ENCODE results near the gene EIF2B5. TPM values are rescaled to one million over a fixed set of nuclear protein-coding genes. Genes with fewer than 3 reads are reported as not detected.
"Not testable (repeated sequence)": the region's sequence is repeated elsewhere in the genome, so short reads cannot be mapped to it uniquely, and the experiment has no call there.

Gene EIF2B5
- total RNA-seq, 2 experiments from 2014 or later = 46.4 to 60.6 TPM

- ChIA-PET CTCF (no interaction called here), POLR2A (no interaction called here)
- H3K27me3 Mint-ChIP-seq = no peaks in the 10 kb centered on the region
- H3K4me3 Mint-ChIP-seq = no peak overlapping the region
- no peak overlapping the region for H3K27ac Mint-ChIP-seq
- no peaks in the 10 kb centered on the region for H3K4me1 Mint-ChIP-seq
- DNase-seq (no peak), ATAC-seq (no peak)
- intact Hi-C loops (cut with DNase I, micrococcal nuclease) = no loop called here
- H3K9me3 Mint-ChIP-seq (ENCODE audit: low read depth) = no peaks in the 10 kb centered on the region
- peaks cover 23% of the 10 kb centered on the region for H3K36me3 Mint-ChIP-seq (ENCODE audit: low read depth)
Measured at GRCh38 chr3:184148076-184148475, 12.9 kb downstream of the EIF2B5 start.

GRCh38 chr3:184149123-184149522, 14.0 kb downstream of the EIF2B5 start:
- ATAC-seq = no peak
- CTCF ChIA-PET = interaction anchor here (0.7 kb wide), 2 partner anchors 101 to 254 kb away, joined by 3 to 4 read pairs; partner anchors contain the start of gene EEF1AKMT4
- no peak for DNase-seq
- peaks cover 13% of the 10 kb centered on the region for H3K36me3 Mint-ChIP-seq (ENCODE audit: low read depth)
- POLR2A ChIA-PET = interaction anchor here (0.6 kb wide), 1 partner anchor 106 kb away, joined by 4 read pairs; no protein-coding TSS in a partner anchor
- H3K27me3 Mint-ChIP-seq = no peaks in the 10 kb centered on the region
- no peak overlapping the region for H3K27ac Mint-ChIP-seq
- no peak overlapping the region for H3K4me3 Mint-ChIP-seq
- no peaks in the 10 kb centered on the region for H3K9me3 Mint-ChIP-seq (ENCODE audit: low read depth)
- intact Hi-C loops (cut with DNase I, micrococcal nuclease) = no loop called here
- H3K4me1 Mint-ChIP-seq = peaks cover 2% of the 10 kb centered on the region

- H3K9me3 Mint-ChIP-seq (ENCODE audit: low read depth); H3K27ac Mint-ChIP-seq; ATAC-seq; DNase-seq; POLR2A ChIA-PET; H3K4me1 Mint-ChIP-seq; H3K27me3 Mint-ChIP-seq; H3K4me3 Mint-ChIP-seq; intact Hi-C loops (cut with DNase I, micrococcal nuclease); CTCF ChIA-PET: not testable (repeated sequence)
- H3K36me3 Mint-ChIP-seq (ENCODE audit: low read depth) = peaks cover 12% of the 10 kb centered on the region
Measured at GRCh38 chr3:184149770-184150169, 14.6 kb downstream of the EIF2B5 start.

GRCh38 chr3:184154885-184155643, 19.9 kb downstream of the EIF2B5 start, which contains the start of gene DVL3:
Gene DVL3, plus strand, starts transcription at chr3:184155377. Its CDS starts 259 bp downstream, at chr3:184155636.
- ATAC-seq = peak; percentile 71
- DNase-seq = peak; percentile 61
- Mint-ChIP-seq H3K27me3 (no peaks in the 10 kb centered on the region), H3K4me1 (peaks cover 23% of the 10 kb centered on the region), H3K36me3 (ENCODE audit: low read depth) (peaks cover 3% of the 10 kb centered on the region), H3K9me3 (ENCODE audit: low read depth) (no peaks in the 10 kb centered on the region), H3K4me3 (peak within 1 kb of the TSS; percentile 97), H3K27ac (peak within 1 kb of the TSS; percentile 80)
- intact Hi-C loops (cut with DNase I, micrococcal nuclease) = loop anchor here (1.0 to 2.0 kb wide), 6 partner anchors 19 to 94 kb away; partner anchors contain the start of genes EIF2B5 (in 2 of the 2), ABCF3 (in 1 of the 2), AP2M1 (in 1 of the 2) and EEF1AKMT4 (in 1 of the 2)
- ChIA-PET CTCF (interaction anchor here (0.8 to 1.0 kb wide), 2 partner anchors 9 to 216 kb away, joined by 3 read pairs; no protein-coding TSS in a partner anchor), POLR2A (no interaction called here)

GRCh38 chr3:184155644-184156521, 20.7 kb downstream of the EIF2B5 start:
- Mint-ChIP-seq H3K27me3 (no peaks in the 10 kb centered on the region), H3K9me3 (ENCODE audit: low read depth) (no peaks in the 10 kb centered on the region), H3K4me1 (peaks cover 27% of the 10 kb centered on the region), H3K4me3 (peak overlapping the region; percentile 97), H3K27ac (peak overlapping the region; percentile 80), H3K36me3 (ENCODE audit: low read depth) (peaks cover 3% of the 10 kb centered on the region)
- intact Hi-C loops (cut with DNase I, micrococcal nuclease) = loop anchor here (1.0 to 2.0 kb wide), 6 partner anchors 18 to 93 kb away; partner anchors contain the start of genes AP2M1 (in 2 of the 2), EIF2B5 (in 2 of the 2), ABCF3 (in 1 of the 2) and EEF1AKMT4 (in 1 of the 2)
- DNase-seq (peak; percentile 73), ATAC-seq (peak; percentile 66)
- ChIA-PET POLR2A (interaction anchor here (0.7 to 1.1 kb wide), 2 partner anchors 22 to 143 kb away, joined by 4 to 5 read pairs; no protein-coding TSS in a partner anchor), CTCF (interaction anchor here (0.8 to 1.2 kb wide), 3 partner anchors 10 to 215 kb away, joined by 3 to 4 read pairs (median 3); no protein-coding TSS in a partner anchor)

- no peak for DNase-seq
- Mint-ChIP-seq H3K27ac (peak overlapping the region; percentile 80), H3K4me3 (peak overlapping the region; percentile 97), H3K36me3 (ENCODE audit: low read depth) (peaks cover 3% of the 10 kb centered on the region), H3K4me1 (peaks cover 27% of the 10 kb centered on the region), H3K27me3 (no peaks in the 10 kb centered on the region), H3K9me3 (ENCODE audit: low read depth) (no peaks in the 10 kb centered on the region)
- no peak for ATAC-seq
- intact Hi-C loops (cut with DNase I, micrococcal nuclease) = loop anchor here in 1 of 2 experiments (1.0 kb wide), 1 partner anchor 18 kb away; the partner anchor contains the start of gene AP2M1
- POLR2A ChIA-PET = interaction anchor here (1.1 kb wide), 1 partner anchor 23 kb away, joined by 5 read pairs; no protein-coding TSS in a partner anchor
- CTCF ChIA-PET = interaction anchor here (1.2 kb wide), 1 partner anchor 70 kb away, joined by 4 read pairs; no protein-coding TSS in a partner anchor
Measured at GRCh38 chr3:184156522-184156955, 21.4 kb downstream of the EIF2B5 start.

GRCh38 chr3:184157206-184157605, 22.0 kb downstream of the EIF2B5 start:
- Mint-ChIP-seq H3K4me3 (peak overlapping the region; percentile 97), H3K4me1 (peaks cover 27% of the 10 kb centered on the region), H3K27ac (no peak overlapping the region), H3K9me3 (ENCODE audit: low read depth) (no peaks in the 10 kb centered on the region), H3K36me3 (ENCODE audit: low read depth) (peaks cover 3% of the 10 kb centered on the region), H3K27me3 (no peaks in the 10 kb centered on the region)
- intact Hi-C loops (cut with DNase I, micrococcal nuclease) = no loop called here
- ChIA-PET POLR2A (interaction anchor here (1.3 kb wide), 1 partner anchor 24 kb away, joined by 3 read pairs; no protein-coding TSS in a partner anchor), CTCF (interaction anchor here (1.2 to 1.8 kb wide), 2 partner anchors 70 to 71 kb away, joined by 4 read pairs; partner anchors contain the start of gene VWA5B2)
- no peak for ATAC-seq
- no peak for DNase-seq

- no peak for ATAC-seq
- intact Hi-C loops (cut with DNase I, micrococcal nuclease) = no loop called here
- ChIA-PET CTCF (interaction anchor here (0.7 to 1.8 kb wide), 2 partner anchors 14 to 70 kb away, joined by 4 read pairs; partner anchors contain the start of gene VWA5B2), POLR2A (interaction anchor here (1.3 kb wide), 1 partner anchor 25 kb away, joined by 3 read pairs; no protein-coding TSS in a partner anchor)
- H3K4me3 Mint-ChIP-seq = no peak overlapping the region
- DNase-seq = no peak
- H3K4me1 Mint-ChIP-seq = peaks cover 26% of the 10 kb centered on the region
- peaks cover 3% of the 10 kb centered on the region for H3K36me3 Mint-ChIP-seq (ENCODE audit: low read depth)
- no peak overlapping the region for H3K27ac Mint-ChIP-seq
- H3K9me3 Mint-ChIP-seq (ENCODE audit: low read depth) = no peaks in the 10 kb centered on the region
- H3K27me3 Mint-ChIP-seq = no peaks in the 10 kb centered on the region
Measured at GRCh38 chr3:184158404-184158803, 23.2 kb downstream of the EIF2B5 start.

- H3K27me3 Mint-ChIP-seq = no peaks in the 10 kb centered on the region
- POLR2A ChIA-PET = no interaction called here
- no peak overlapping the region for H3K4me3 Mint-ChIP-seq
- H3K4me1 Mint-ChIP-seq = peaks cover 21% of the 10 kb centered on the region
- no peak overlapping the region for H3K27ac Mint-ChIP-seq
- peak; percentile 32 for ATAC-seq
- peaks cover 11% of the 10 kb centered on the region for H3K36me3 Mint-ChIP-seq (ENCODE audit: low read depth)
- no peaks in the 10 kb centered on the region for H3K9me3 Mint-ChIP-seq (ENCODE audit: low read depth)
- CTCF ChIA-PET = interaction anchor here (0.7 to 1.1 kb wide), 3 partner anchors 25 to 89 kb away, joined by 3 read pairs; partner anchors contain the start of gene EIF2B5
- intact Hi-C loops (cut with DNase I, micrococcal nuclease) = no loop called here
- no peak for DNase-seq
Measured at GRCh38 chr3:184160456-184160855, 25.3 kb downstream of the EIF2B5 start.

GRCh38 chr3:184162571-184163070, 27.5 kb downstream of the EIF2B5 start:
- H3K36me3 Mint-ChIP-seq (ENCODE audit: low read depth) = peaks cover 19% of the 10 kb centered on the region
- H3K27ac Mint-ChIP-seq; CTCF ChIA-PET; H3K4me3 Mint-ChIP-seq; intact Hi-C loops (cut with DNase I, micrococcal nuclease); H3K9me3 Mint-ChIP-seq (ENCODE audit: low read depth); POLR2A ChIA-PET; H3K27me3 Mint-ChIP-seq; DNase-seq; ATAC-seq: not testable (repeated sequence)
- peaks cover 10% of the 10 kb centered on the region for H3K4me1 Mint-ChIP-seq

All from activated CD4-positive, alpha-beta T cell treated with anti-CD3 and anti-CD28 coated beads for 36 hours (primary cell).